LNCaP clone FGC (cell line): Measurements from ENCODE around the gene NOX5.

Experiments
- DNase-seq: peaks from one replicate; pipeline ENCODE4 v3.0.0-alpha.2; 2011; ENCODE audit warnings: low read depth
- H3K4me3 ChIP-seq: 2 replicates; pipeline ENCODE4 v1.5.1; 2011; ENCODE audit warnings: mild to moderate bottlenecking, low read depth, low read length, control low read depth
- TF ChIP-seq, protein P1 (sequence below): IDR thresholded peaks from 2 replicates; pipeline ENCODE4 v1.5.1; 2012; ENCODE audit warnings: mild to moderate bottlenecking; ENCODE audit not compliant: control insufficient read depth, insufficient read depth; ENCODE audit errors: extremely low read depth

NOX5 gene

DNA sequence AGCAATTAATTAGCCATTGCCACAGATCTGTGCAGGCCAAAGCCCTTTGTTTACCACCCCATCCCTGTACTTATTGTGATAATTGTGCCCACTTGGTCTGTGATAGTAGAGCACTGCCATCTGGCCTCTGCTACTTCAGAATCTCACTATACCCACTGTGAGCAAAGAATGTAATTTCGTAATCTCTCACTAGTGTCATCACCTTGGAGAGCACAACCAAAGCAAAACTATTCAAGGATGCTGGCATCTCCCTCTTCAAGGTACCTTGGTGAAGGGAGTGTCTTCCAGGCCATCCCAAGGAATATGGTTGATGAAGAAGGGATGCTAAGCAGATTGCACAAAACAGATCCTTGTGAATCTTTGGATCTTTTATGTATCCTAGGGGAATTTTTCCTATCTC, 34.7 kb upstream of the NOX5 start:
- no peak overlapping the region for H3K4me3 ChIP-seq
- TF ChIP-seq, protein P1, sequence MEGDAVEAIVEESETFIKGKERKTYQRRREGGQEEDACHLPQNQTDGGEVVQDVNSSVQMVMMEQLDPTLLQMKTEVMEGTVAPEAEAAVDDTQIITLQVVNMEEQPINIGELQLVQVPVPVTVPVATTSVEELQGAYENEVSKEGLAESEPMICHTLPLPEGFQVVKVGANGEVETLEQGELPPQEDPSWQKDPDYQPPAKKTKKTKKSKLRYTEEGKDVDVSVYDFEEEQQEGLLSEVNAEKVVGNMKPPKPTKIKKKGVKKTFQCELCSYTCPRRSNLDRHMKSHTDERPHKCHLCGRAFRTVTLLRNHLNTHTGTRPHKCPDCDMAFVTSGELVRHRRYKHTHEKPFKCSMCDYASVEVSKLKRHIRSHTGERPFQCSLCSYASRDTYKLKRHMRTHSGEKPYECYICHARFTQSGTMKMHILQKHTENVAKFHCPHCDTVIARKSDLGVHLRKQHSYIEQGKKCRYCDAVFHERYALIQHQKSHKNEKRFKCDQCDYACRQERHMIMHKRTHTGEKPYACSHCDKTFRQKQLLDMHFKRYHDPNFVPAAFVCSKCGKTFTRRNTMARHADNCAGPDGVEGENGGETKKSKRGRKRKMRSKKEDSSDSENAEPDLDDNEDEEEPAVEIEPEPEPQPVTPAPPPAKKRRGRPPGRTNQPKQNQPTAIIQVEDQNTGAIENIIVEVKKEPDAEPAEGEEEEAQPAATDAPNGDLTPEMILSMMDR = no peak
- DNase-seq = no peak

DNA sequence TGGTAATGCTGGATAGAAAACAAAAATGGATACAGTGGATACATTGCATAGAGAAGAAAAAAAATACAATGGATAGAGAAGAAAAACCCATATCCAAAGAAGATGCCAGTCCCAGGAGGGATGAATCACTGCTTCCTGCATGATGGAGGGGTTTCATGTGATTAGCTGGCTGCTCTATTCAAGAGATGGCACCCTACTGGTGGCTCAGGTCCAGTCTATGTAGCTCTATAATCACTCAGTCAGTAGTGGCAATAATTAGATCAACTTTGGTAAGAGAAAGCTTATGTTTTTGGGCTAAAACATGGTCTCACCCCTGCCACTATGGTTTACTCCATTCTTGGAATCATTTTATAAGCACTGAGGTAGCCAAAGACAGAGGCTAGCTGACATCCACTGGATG, 33.7 kb upstream of the NOX5 start:
- TF ChIP-seq, protein P1 = no peak
- no peak for DNase-seq
- no peak overlapping the region for H3K4me3 ChIP-seq

DNA sequence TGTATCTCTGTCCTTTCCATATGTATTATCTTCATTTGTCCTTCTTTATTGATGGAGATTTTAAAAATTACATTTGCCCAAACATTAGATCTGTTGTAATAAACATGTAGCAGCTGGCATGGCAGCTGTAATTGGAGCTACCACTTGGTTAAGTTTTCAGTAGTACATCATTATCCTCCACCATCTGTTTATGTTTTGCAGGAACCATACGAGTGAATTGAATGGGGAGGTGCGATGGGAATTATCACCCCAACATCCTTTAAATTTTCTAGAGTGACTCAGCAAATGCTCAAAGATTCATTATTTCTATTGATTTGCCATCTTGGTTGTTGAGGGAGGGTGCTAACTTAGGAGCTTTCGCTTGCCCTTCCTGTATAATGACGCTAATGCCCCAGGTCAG, 32.6 kb upstream of the NOX5 start:
- no peak for DNase-seq
- TF ChIP-seq, protein P1 = no peak
- H3K4me3 ChIP-seq = no peak overlapping the region

DNA sequence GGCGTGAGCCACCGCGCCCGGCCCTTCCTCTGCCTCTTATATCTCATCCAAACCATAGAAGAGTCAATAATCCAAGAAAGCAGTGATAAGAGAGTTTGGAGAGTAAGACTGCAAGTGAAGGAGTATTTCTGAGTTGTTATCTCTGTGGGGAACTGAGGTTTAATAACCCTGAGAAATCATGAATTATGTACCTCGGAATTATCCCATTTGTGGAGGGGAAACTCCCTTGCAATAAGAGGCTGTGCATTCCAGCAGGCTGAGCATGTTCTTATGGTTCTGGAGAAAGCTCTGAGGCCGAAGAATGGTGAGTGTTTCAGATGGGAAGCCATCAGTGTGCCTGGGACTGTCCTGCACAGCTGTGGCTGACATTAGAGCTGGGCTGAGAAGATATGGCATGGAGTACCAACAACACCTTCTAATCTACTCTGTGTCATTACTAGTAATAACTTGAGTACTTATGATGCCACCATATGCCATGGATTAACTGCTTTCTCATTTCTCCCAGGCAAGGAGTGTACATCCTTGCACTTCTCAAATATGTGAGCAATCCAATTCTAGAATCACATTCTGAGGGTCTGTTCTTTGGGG, 31.4 kb upstream of the NOX5 start:
- no peak overlapping the region for H3K4me3 ChIP-seq
- DNase-seq = no peak
- TF ChIP-seq, protein P1 = no peak

DNA sequence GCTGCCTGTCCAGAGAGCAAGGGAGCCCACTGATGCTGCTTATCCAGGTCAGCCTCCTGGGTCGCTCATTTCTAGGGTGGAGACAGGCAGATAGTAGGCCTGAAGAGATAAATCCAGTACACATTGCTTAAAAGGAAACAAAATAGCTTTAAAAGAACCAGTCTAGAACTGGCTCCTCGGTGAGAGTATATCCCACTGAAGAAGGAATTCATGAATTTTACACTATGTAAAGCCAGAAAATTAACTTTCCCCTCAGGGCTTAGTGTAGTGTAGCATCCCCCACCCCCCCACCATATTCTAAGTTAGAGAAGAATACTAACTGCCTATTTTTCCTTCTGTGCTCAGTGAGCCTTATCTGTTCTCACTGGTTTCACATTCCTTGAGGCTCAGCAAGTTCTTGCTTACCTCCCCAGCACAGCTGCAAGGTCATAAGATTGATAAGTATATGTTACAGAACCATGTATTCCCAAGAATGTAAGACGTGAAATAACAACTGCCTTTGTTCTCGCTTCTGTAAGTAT, 30.5 kb upstream of the NOX5 start:
- no peak overlapping the region for H3K4me3 ChIP-seq
- DNase-seq = no peak
- TF ChIP-seq, protein P1 = no peak

DNA sequence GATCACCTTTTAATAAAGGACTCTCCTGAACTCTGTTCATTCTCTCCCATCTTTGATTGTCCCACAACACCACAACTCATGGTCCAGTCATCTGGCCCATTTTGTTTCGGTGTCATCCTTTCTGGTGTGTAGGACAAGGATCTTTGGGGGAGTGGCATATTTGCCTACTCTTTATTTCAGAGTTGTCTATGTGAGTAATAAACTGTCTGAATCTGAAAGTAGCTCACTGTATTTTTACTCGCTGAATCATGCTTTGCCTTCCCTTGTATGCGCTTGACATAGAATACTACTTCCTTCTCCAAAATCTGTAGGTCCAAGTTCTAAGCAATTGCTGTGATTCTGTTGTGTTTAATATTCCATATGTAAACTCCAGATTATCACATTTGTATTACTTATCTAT, 29.9 kb upstream of the NOX5 start:
- TF ChIP-seq, protein P1 = no peak
- DNase-seq = no peak
- no peak overlapping the region for H3K4me3 ChIP-seq

DNA sequence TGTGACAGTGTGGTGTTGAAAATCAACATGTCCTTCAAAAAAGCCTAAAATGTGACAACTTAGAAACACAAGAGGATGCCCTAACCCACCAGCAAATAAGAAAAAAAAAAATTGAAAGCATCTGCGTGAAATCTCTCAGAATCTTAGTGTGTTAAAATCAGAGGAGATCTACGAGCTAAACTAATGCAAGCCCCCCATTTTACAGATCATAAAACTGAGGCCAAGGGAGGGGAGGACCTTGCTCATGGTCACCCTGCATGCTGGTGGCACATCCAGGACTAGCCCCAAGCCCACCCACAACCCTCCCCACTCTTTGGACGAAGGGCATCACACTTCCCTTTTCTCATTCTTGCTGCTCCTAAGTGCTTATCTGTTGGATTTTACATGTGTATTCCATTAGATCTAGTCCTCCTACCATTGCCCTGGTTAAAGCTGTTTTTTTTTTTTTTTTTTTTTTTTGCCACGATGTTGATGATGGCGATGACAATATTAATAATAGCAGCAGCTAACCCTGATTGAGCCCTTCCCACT, 29.1 kb upstream of the NOX5 start:
- TF ChIP-seq, protein P1 = no peak
- no peak overlapping the region for H3K4me3 ChIP-seq
- DNase-seq = no peak
